Ascending aorta (tissue), 2 donors: ENCODE measurements around the gene SLCO2A1. TPM values are rescaled to one million over a fixed set of nuclear protein-coding genes. Genes with fewer than 3 reads are reported as not detected.

Experiments used
- DNase-seq, 2 donors: peaks; one replicate each; pipeline ENCODE4 v3.0.0-alpha.2; 2019; ENCODE audit warnings: low spot score in 2 of 2
- H3K27ac ChIP-seq, 2 donors: fragments of 200-600 bp; sonication (generic); one replicate each; pipeline ENCODE4 v1.5.1; 2016 to 2017; ENCODE audit warnings: mild to moderate bottlenecking in 1 of 2
- H3K27me3 ChIP-seq: fragments of 200-600 bp; sonication (generic); one replicate; pipeline ENCODE4 v1.5.1; 2017
- H3K36me3 ChIP-seq, 2 donors: fragments of 200-600 bp; sonication (generic); one replicate each; pipeline ENCODE4 v1.5.1; 2016
- H3K4me1 ChIP-seq, 2 donors: fragments of 200-600 bp; sonication (generic); one replicate each; pipeline ENCODE4 v1.5.1; 2016 to 2017; ENCODE audit warnings: mild to moderate bottlenecking in 1 of 2
- H3K4me3 ChIP-seq, 2 donors: fragments of 200-600 bp; sonication (generic); one replicate each; pipeline ENCODE4 v1.5.1; 2016 to 2017; ENCODE audit warnings: mild to moderate bottlenecking in 1 of 2
- H3K9me3 ChIP-seq, 2 donors: fragments of 200-600 bp; sonication (generic); one replicate each; pipeline ENCODE4 v1.5.1; 2016
- intact Hi-C: fragments of 100-400 bp; cut with DNase I; formaldehyde crosslinking; loops from one replicate; pipeline ENCODE4 v1.15.1; 2023
- total RNA-seq: library from RNA; depleted of rRNA; stranded (reverse); fragments of >200 nt; gene quantifications from one replicate; pipeline ENCODE4 v1.1.0, GENCODE V29; 2016
- TF ChIP-seq, protein P1 (sequence below), 3 experiments: fragments of 200-600 bp in 2 of 3; fragments of 450-650 bp in 1 of 3; sonication (generic) in 2 of 3; IDR thresholded peaks; one replicate each; pipeline ENCODE4 v1.5.1; 2016 to 2019; ENCODE audit warnings: antibody characterized with exemption in 3 of 3, mild to moderate bottlenecking in 1 of 3, moderate library complexity in 1 of 3

The SLCO2A1 gene
- total RNA-seq, 1 donor from 2014 or later = 111 TPM

DNA sequence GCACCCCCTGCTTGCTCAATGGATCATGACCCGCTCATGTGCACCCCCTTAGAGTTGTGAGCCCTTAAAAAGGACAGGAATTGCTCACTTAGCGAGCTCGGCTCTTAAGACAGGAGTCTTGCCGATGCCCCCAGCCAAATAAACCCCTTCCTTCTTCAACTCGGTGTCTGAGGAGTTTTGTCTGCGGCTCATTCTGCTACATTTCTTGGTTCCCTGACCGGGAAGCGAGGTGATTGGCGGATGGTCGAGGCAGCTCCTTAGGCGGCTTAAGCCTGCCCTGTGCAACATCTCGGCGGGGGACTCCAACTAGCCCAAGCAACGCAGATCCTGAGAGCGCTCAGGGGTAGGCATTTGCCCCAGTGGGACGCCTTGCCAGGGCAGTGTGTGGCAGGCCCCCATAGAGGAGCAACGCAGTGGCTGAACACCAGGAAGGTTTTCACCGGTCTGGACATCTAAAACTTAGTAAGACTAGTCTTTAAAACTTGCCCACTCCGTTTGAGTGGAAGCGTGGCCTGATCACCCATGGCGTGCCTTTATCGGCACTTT lies 9.5 kb downstream of the SLCO2A1 start:
- intact Hi-C loops = no loop called here
- no peaks in the 10 kb centered on the region for H3K4me1 ChIP-seq
- DNase-seq = no peak
- H3K36me3 ChIP-seq = no peaks in the 10 kb centered on the region
- no peak overlapping the region for H3K4me3 ChIP-seq
- H3K27ac ChIP-seq = no peak overlapping the region
- no peaks in the 10 kb centered on the region for H3K9me3 ChIP-seq
- no peaks in the 10 kb centered on the region for H3K27me3 ChIP-seq
- TF ChIP-seq, protein P1, sequence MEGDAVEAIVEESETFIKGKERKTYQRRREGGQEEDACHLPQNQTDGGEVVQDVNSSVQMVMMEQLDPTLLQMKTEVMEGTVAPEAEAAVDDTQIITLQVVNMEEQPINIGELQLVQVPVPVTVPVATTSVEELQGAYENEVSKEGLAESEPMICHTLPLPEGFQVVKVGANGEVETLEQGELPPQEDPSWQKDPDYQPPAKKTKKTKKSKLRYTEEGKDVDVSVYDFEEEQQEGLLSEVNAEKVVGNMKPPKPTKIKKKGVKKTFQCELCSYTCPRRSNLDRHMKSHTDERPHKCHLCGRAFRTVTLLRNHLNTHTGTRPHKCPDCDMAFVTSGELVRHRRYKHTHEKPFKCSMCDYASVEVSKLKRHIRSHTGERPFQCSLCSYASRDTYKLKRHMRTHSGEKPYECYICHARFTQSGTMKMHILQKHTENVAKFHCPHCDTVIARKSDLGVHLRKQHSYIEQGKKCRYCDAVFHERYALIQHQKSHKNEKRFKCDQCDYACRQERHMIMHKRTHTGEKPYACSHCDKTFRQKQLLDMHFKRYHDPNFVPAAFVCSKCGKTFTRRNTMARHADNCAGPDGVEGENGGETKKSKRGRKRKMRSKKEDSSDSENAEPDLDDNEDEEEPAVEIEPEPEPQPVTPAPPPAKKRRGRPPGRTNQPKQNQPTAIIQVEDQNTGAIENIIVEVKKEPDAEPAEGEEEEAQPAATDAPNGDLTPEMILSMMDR (IDR thresholded peaks at IDR 0.05) = no peak

DNA sequence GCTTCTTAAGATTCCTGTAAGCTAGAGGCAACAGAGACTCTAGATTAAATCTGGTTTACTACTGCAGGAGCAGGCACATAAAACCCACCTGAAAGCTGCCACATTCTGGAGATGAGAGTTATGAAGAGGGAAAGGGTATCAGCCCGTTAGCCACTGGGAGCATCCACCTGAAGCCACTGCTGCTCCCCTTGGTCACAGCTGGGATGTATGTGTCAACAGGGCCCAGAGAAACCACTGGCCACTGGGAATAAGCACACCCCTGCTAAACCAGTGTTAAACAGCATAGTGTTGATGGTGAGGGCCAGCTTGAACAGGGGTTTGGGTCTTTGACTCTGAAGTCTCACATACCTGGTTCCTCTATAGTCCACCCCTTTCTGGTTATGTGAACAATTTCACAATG lies 10.9 kb downstream of the SLCO2A1 start:
- no peaks in the 10 kb centered on the region for H3K36me3 ChIP-seq
- TF ChIP-seq, protein P1 (IDR thresholded peaks at IDR 0.05) = no peak
- no peak for DNase-seq
- no peak overlapping the region for H3K27ac ChIP-seq
- no peaks in the 10 kb centered on the region for H3K9me3 ChIP-seq
- no peak overlapping the region for H3K4me3 ChIP-seq
- H3K4me1 ChIP-seq = no peaks in the 10 kb centered on the region
- no peaks in the 10 kb centered on the region for H3K27me3 ChIP-seq
- intact Hi-C loops = no loop called here

DNA sequence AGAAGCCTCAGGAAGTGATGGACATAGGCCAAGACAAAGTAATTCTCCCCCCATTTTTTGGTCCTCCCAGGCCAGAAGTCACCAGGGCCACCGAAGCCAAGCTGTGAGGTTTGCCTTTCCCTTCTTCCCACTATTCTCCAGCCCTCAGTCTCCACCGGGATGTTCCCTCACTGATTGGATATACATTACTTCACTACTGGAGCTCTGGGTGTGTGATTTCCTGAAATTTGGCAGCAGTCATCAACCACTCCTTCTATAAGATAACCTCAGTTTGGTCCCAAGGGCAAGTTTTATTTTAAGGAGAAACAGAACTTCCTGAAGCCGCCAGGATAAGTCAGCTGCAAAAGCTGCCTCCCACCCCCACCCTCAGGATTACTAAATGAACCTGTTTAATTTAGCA lies 11.3 kb downstream of the SLCO2A1 start:
- TF ChIP-seq, protein P1 (IDR thresholded peaks at IDR 0.05) = no peak
- Histone ChIP-seq H3K27me3 (no peaks in the 10 kb centered on the region), H3K4me1 (no peaks in the 10 kb centered on the region), H3K9me3 (no peaks in the 10 kb centered on the region), H3K4me3 (no peak overlapping the region), H3K27ac (no peak overlapping the region), H3K36me3 (no peaks in the 10 kb centered on the region)
- intact Hi-C loops = no loop called here
- no peak for DNase-seq

DNA sequence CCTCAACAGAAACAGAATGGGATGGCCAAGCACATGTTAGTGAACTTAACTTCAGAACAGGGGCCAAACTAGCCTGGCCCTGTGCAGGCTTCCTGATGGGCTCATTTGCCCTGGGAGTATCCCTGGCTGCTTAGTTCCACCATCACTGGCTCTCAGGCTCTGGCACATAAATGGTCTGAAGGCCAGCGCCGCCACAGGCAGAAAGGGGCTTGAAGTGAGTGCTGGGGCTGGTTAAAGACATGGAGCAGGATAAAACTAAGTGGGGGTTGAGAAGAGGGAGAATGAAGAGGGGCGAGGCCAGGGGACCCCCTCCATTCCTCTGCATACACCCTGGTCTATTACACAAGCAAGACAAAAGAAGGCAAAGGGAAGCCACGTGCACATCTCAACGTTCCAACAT lies 12.2 kb downstream of the SLCO2A1 start:
- DNase-seq = no peak
- no peak overlapping the region for H3K27ac ChIP-seq
- no peaks in the 10 kb centered on the region for H3K4me1 ChIP-seq
- H3K4me3 ChIP-seq = no peak overlapping the region
- TF ChIP-seq, protein P1 (IDR thresholded peaks at IDR 0.05) = no peak
- no peaks in the 10 kb centered on the region for H3K36me3 ChIP-seq
- H3K27me3 ChIP-seq = no peaks in the 10 kb centered on the region
- H3K9me3 ChIP-seq = no peaks in the 10 kb centered on the region
- intact Hi-C loops = no loop called here

DNA sequence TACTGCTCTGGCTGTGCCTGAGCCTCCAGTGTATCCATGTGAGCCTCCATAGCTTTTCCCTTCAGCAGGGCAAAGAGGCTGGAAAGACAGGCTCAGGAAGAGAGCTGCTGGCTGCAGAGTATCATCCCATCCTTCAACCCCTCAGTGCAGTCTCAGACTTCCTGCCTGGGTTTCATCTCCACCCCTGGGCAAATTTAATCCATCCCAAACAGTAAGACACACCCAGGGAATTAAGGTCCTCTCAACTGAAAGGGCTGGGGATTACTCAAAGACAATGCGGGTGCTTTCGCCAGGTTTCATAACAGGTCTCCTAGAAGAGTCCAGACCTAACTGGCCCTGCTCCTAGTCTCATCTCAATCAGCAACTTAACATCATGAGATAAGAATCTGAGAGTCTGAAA lies 15.5 kb downstream of the SLCO2A1 start:
- H3K4me3 ChIP-seq = no peak overlapping the region
- H3K27ac ChIP-seq = no peak overlapping the region
- TF ChIP-seq, protein P1 (IDR thresholded peaks at IDR 0.05) = no peak
- DNase-seq = no peak
- H3K27me3 ChIP-seq = no peaks in the 10 kb centered on the region
- no peaks in the 10 kb centered on the region for H3K9me3 ChIP-seq
- intact Hi-C loops = no loop called here
- no peaks in the 10 kb centered on the region for H3K4me1 ChIP-seq
- no peaks in the 10 kb centered on the region for H3K36me3 ChIP-seq

DNA sequence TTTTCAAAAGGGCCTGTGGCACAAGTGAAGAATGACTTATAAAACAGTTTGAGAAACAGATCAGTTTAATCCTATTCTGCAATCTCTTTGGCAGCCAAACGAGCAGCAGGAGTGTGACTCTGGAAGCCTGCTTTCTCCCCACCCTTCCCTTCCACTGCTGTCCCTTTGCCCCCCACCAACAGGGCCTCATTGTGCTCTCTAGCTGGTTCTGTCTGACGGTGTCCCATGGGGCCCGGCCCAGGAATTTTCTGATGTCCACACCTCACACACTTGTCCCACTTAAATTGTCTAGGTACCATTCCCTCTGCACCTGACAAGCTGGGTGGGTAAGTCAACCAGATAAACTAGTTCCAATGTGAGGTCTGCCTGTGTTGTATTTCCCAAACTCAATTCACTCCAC lies 16.4 kb downstream of the SLCO2A1 start:
- H3K36me3 ChIP-seq = no peaks in the 10 kb centered on the region
- DNase-seq = no peak
- intact Hi-C loops = no loop called here

More for the DNA sequence above, 16.4 kb downstream of the SLCO2A1 start:
- no peak overlapping the region for H3K27ac ChIP-seq
- no peaks in the 10 kb centered on the region for H3K4me1 ChIP-seq
- no peak overlapping the region for H3K4me3 ChIP-seq
- TF ChIP-seq, protein P1 (IDR thresholded peaks at IDR 0.05) = no peak
- H3K9me3 ChIP-seq = no peaks in the 10 kb centered on the region
- H3K27me3 ChIP-seq = no peaks in the 10 kb centered on the region
